Measurements from ENCODE around the gene POLR2A. TPM values are rescaled to one million over a fixed set of nuclear protein-coding genes. Genes with fewer than 3 reads are reported as not detected.

Gene POLR2A
- total RNA-seq, 1 experiment from 2014 or later: 341 TPM

GRCh38 chr17:7436556-7437368 is 47.4 kb upstream of the POLR2A start:
- TF ChIP-seq EZH2 (IDR thresholded peaks at IDR 0.05; ENCODE audit: borderline replicate concordance, low read depth, low read length, poor library complexity, severe bottlenecking) (no peak), CTCF (conservative IDR thresholded peaks at IDR 0.05; ENCODE audit: low read depth, low read length) (peak; percentile 70)
- no TSS peak for BruUV-seq (replicated peaks)
- peak; percentile 92 for DNase-seq (ENCODE audit: low spot score)
- H3K9me3 ChIP-seq (ENCODE audit: low read depth, low read length, poor library complexity, severe bottlenecking): no peaks in the 10 kb centered on the region
- H3K36me3 ChIP-seq (ENCODE audit: insufficient read depth, low read length, poor library complexity, severe bottlenecking): no peaks in the 10 kb centered on the region
- CTCF ChIA-PET: interaction anchor here (0.9 to 1.7 kb wide), 5 partner anchors 33 to 124 kb away, joined by 4 to 7 read pairs (median 6); partner anchors contain the start of gene TMEM256
- peak overlapping the region; percentile 41 for H3K27ac ChIP-seq (ENCODE audit: low read depth, low read length, poor library complexity, severe bottlenecking)
- POLR2A ChIA-PET (ENCODE audit: low non-redundant PET): interaction anchor here (0.6 kb wide), 1 partner anchor 48 kb away, joined by 3 read pairs; no protein-coding TSS in a partner anchor
- no peaks in the 10 kb centered on the region for H3K27me3 ChIP-seq (replicated peaks; ENCODE audit: insufficient read depth, low read depth, low read length, poor library complexity)
- intact Hi-C loops (cut with micrococcal nuclease; ENCODE audit: unreplicated experiment): loop anchor here (2.0 to 5.0 kb wide), 3 partner anchors 79 to 251 kb away; partner anchors contain the start of genes SENP3, TMEM95, TP53 and WRAP53
- H3K4me3 ChIP-seq (ENCODE audit: low read depth, low read length, poor library complexity, severe bottlenecking): peak overlapping the region; percentile 90
- H3K4me1 ChIP-seq (ENCODE audit: insufficient read depth, low read length, poor library complexity, severe bottlenecking): peaks cover 42% of the 10 kb centered on the region

GRCh38 chr17:7437369-7437863 is 46.8 kb upstream of the POLR2A start:
- Histone ChIP-seq H3K4me3 (ENCODE audit: low read depth, low read length, poor library complexity, severe bottlenecking) (peak overlapping the region; percentile 90), H3K27ac (ENCODE audit: low read depth, low read length, poor library complexity, severe bottlenecking) (peak overlapping the region; percentile 41), H3K36me3 (ENCODE audit: insufficient read depth, low read length, poor library complexity, severe bottlenecking) (no peaks in the 10 kb centered on the region), H3K9me3 (ENCODE audit: low read depth, low read length, poor library complexity, severe bottlenecking) (no peaks in the 10 kb centered on the region), H3K4me1 (ENCODE audit: insufficient read depth, low read length, poor library complexity, severe bottlenecking) (peaks cover 42% of the 10 kb centered on the region), H3K27me3 (replicated peaks; ENCODE audit: insufficient read depth, low read depth, low read length, poor library complexity) (no peaks in the 10 kb centered on the region)
- TF ChIP-seq EZH2 (IDR thresholded peaks at IDR 0.05; ENCODE audit: borderline replicate concordance, low read depth, low read length, poor library complexity, severe bottlenecking): no peak
- no peak for TF ChIP-seq CTCF (conservative IDR thresholded peaks at IDR 0.05; ENCODE audit: low read depth, low read length)
- ChIA-PET POLR2A (ENCODE audit: low non-redundant PET) (interaction anchor here (0.6 kb wide), 1 partner anchor 47 kb away, joined by 3 read pairs; no protein-coding TSS in a partner anchor), CTCF (interaction anchor here (0.9 to 1.3 kb wide), 3 partner anchors 34 to 81 kb away, joined by 5 to 7 read pairs (median 6); partner anchors contain the start of gene TMEM256)
- intact Hi-C loops (cut with micrococcal nuclease; ENCODE audit: unreplicated experiment): loop anchor here (2.0 to 5.0 kb wide), 3 partner anchors 80 to 250 kb away; partner anchors contain the start of genes SENP3, TMEM95, TP53 and WRAP53
- DNase-seq (ENCODE audit: low spot score): no peak
- BruUV-seq (replicated peaks): no TSS peak

- Histone ChIP-seq H3K27me3 (replicated peaks; ENCODE audit: insufficient read depth, low read depth, low read length, poor library complexity) (no peaks in the 10 kb centered on the region), H3K9me3 (ENCODE audit: low read depth, low read length, poor library complexity, severe bottlenecking) (no peaks in the 10 kb centered on the region), H3K4me1 (ENCODE audit: insufficient read depth, low read length, poor library complexity, severe bottlenecking) (peaks cover 42% of the 10 kb centered on the region), H3K4me3 (ENCODE audit: low read depth, low read length, poor library complexity, severe bottlenecking) (peak overlapping the region; percentile 90), H3K27ac (ENCODE audit: low read depth, low read length, poor library complexity, severe bottlenecking) (peak overlapping the region; percentile 41), H3K36me3 (ENCODE audit: insufficient read depth, low read length, poor library complexity, severe bottlenecking) (no peaks in the 10 kb centered on the region)
- DNase-seq (ENCODE audit: low spot score): peak; percentile 90
- intact Hi-C loops (cut with micrococcal nuclease; ENCODE audit: unreplicated experiment): loop anchor here (2.0 to 5.0 kb wide), 3 partner anchors 81 to 249 kb away; partner anchors contain the start of genes SENP3, TMEM95, TP53 and WRAP53
- no peak for TF ChIP-seq EZH2 (IDR thresholded peaks at IDR 0.05; ENCODE audit: borderline replicate concordance, low read depth, low read length, poor library complexity, severe bottlenecking)
- TF ChIP-seq CTCF (conservative IDR thresholded peaks at IDR 0.05; ENCODE audit: low read depth, low read length): no peak
- ChIA-PET CTCF (no interaction called here), POLR2A (ENCODE audit: low non-redundant PET) (interaction anchor here (0.7 kb wide), 1 partner anchor 26 kb away, joined by 5 read pairs; no protein-coding TSS in a partner anchor)
- BruUV-seq (replicated peaks): no TSS peak
Observed at GRCh38 chr17:7437950-7438614, 46.1 kb upstream of the POLR2A start.

All from A673 (cell line).